Measurements from ENCODE around the gene E2F1.

DNA sequence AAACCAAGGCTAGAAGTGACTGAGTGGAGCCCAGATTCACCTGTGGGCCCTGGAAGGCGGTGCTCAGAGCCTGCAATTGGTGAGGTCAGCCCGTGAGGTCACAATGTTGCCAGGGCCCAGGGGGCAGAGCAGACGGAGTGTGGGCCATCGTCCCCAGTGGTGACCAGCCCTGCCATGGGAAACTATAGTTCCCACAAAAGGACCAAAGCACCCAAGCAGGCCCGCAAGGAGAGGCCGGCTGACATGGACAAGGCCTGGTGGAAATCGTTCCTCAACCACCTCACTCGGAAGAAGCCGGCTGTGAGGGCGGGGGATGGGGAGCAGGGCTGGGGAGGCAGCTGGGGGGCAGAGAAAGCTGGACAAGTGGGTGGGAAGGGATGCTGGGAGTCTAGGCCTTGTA lies 24.0 kb downstream of the E2F1 start, which contains the start of gene C20orf144:
- TF ChIP-seq, protein P1, sequence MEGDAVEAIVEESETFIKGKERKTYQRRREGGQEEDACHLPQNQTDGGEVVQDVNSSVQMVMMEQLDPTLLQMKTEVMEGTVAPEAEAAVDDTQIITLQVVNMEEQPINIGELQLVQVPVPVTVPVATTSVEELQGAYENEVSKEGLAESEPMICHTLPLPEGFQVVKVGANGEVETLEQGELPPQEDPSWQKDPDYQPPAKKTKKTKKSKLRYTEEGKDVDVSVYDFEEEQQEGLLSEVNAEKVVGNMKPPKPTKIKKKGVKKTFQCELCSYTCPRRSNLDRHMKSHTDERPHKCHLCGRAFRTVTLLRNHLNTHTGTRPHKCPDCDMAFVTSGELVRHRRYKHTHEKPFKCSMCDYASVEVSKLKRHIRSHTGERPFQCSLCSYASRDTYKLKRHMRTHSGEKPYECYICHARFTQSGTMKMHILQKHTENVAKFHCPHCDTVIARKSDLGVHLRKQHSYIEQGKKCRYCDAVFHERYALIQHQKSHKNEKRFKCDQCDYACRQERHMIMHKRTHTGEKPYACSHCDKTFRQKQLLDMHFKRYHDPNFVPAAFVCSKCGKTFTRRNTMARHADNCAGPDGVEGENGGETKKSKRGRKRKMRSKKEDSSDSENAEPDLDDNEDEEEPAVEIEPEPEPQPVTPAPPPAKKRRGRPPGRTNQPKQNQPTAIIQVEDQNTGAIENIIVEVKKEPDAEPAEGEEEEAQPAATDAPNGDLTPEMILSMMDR (conservative IDR thresholded peaks at IDR 0.05; ENCODE audit: low read length) = no peak
- TF ChIP-seq EZH2phosphoT487 (IDR thresholded peaks at IDR 0.05; ENCODE audit: borderline replicate concordance, low read depth, low read length) = no peak

Data from OCI-LY7 (cell line).